Tongue (tissue), 2 donors: ENCODE results near the gene SOX15. TPM values are rescaled to one million over a fixed set of nuclear protein-coding genes. Genes with fewer than 3 reads are reported as not detected.
"Not testable (repeated sequence)": the region's sequence is repeated elsewhere in the genome, so short reads cannot be mapped to it uniquely, and the experiment has no call there.

Source experiments
- DNase-seq: peaks from one replicate; pipeline ENCODE4 v3.0.0-alpha.2; 2015
- total RNA-seq: library from RNA; depleted of rRNA; stranded (reverse); fragments of >200 nt; gene quantifications from one replicate; pipeline ENCODE4 v1.2.3, GENCODE V29; 2014

Gene SOX15
- total RNA-seq, result 9.6 TPM

DNA sequence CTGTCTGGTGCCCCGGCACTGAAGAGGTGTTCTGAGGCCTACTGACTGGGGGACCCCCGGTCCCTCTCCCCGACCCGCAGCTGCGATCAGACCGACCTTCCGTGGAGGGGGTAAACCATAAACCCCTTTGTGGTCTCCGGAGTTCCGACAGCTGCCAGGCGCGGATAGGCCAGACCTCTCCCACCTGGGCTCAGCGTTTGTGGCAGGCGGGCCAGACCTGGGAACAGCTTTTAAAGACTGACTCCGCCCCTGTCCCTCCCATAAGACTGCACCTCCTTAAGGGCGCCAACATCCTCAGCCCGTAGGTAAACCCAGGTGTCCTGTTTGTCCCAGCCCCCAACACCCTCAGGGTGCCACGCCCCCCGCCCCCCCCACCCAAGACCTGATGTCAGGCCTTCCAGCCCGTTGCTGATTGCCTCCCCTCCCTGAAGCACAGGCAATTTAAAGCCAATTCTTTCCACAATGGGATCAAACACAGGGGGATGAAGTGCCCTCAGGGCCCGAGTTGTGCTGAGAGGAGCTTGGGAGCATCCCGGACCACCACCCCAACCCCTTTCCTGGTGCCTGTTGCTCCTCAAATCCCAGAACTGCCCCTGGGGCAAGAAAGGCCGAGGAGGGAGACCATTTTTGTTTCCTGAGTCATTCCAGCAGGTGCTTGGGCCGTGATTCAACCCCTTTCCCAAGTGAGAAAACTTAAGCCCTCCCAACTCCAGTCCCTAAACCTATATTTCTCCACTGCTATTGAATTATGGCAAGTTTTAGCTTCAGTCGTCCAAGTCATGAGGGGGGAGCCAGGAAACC lies at the start of gene SOX15:
TSS of gene SOX15 (minus strand) at position 204 of the 801 bp plus-strand sequence. CDS start 418 bp downstream, outside the sequence.
- peak; percentile 42 for DNase-seq

- DNase-seq, result no peak
Observed at GRCh38 chr17:7636163-7636562, 46.3 kb upstream of the SOX15 start.

DNA sequence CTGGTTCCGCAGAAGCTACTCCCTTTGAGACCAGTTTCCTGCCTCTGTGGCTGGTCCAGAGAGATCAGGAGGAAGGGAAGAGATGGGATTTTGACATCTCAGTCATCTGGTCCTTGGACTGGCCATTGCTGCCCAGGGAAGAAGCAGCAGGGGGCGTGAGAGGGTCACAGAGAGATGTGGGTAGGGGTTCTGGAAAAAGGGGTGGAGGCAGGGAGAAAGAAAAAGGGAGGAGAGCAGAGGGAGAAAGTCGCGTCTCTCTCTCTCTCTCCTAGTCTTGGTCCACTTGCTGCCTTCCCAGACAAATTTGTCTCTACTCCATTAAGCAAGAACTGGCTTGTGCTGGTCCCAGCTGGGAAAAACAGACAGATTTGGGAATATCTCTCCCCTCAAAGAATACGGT lies 44.5 kb upstream of the SOX15 start:
- DNase-seq, result peak; percentile 83

GRCh38 chr17:7633093-7633492 lies 43.2 kb upstream of the SOX15 start:
- DNase-seq, result no peak

- peak; percentile 26 for DNase-seq
Observed at GRCh38 chr17:7632492-7632894, 42.6 kb upstream of the SOX15 start.

- DNase-seq, result no peak
Observed at GRCh38 chr17:7631398-7632380, 41.8 kb upstream of the SOX15 start.

DNA sequence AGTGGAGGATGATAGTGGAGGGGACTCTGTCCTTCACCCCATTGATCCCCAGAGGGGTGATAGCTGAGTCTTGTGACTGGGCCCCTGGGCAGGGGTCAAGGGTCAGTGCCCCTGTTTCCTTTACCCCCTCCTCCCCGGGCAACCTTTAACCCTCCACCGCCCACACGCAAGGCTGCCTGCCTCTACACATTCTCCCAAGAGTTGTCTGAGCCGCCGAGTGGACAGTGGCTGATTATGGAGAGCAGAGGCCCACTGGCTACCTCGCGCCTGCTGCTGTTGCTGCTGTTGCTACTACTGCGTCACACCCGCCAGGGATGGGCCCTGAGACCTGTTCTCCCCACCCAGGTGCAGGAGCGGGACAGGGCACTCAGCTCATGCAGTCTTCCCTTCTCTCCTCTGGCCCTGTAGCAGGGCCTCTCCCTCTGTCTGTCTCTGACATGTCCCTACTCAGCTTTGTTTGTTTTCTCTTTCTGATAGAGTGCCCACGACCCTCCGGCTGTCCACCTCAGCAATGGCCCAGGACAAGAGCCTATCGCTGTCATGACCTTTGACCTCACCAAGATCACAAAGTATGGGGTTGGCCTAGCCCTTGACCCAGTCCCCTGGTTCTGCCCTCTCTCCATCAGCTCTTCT lies 40.2 kb upstream of the SOX15 start, which contains the start of gene SHBG:
TSS of gene SHBG (plus strand) at position 197 of the 633 bp plus-strand sequence. CDS start at position 235, 38 bp downstream.
- DNase-seq, result no peak

DNA sequence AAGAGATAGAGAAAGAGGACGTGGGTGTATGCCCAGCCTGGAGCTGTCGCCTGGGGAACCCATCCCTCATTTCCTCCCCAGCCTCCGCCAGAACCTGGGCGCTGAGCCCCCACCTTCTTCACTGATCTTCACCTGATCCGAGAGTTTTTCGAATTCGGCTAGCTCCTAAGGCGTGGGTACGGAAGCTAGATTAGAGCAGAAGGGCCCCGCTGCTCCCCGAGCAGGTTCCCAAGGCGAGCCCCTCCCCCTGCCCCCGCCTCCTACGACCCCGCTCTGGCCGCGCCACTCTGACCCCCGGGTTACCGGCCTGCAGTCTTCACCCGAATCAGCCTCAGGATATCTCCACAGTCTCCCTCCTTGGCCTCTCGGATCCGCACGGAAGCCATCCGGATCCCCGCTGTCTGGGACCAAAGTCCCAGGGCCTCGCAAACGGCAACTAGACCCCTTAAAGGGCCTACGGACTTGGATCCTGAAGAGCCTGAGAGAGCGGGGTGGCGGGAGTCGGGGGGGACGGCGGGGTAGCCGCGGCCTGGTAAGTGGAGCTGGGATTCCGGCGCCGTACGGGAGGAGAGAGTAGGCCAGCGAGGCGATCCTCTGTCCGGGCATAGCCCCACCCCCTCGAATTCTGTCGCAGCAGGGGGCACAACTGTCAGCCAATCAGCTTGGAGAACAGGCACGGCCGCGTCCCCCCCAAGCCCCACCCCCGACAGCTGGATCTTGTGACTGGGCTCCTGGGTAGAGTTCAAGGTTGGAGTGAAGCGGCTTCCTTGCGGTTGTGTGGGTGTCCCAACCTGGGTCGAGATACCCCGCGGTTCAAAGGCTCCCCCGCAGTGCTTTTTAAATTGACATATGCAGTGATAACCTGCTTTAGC lies 37.6 kb upstream of the SOX15 start, which contains the start of gene SAT2:
TSS of gene SAT2 (minus strand) at position 572 of the 872 bp plus-strand sequence. CDS start at position 386, 186 bp downstream.
- DNase-seq, result peak; percentile 98

- DNase-seq, result no peak
Observed at GRCh38 chr17:7626956-7627249, 37.0 kb upstream of the SOX15 start.

- no peak for DNase-seq
Observed at GRCh38 chr17:7626307-7626706, 36.4 kb upstream of the SOX15 start.

GRCh38 chr17:7625749-7626148 lies 35.9 kb upstream of the SOX15 start:
- DNase-seq, result not testable (repeated sequence)

- no peak for DNase-seq
Observed at GRCh38 chr17:7623661-7624060, 33.8 kb upstream of the SOX15 start.

DNA sequence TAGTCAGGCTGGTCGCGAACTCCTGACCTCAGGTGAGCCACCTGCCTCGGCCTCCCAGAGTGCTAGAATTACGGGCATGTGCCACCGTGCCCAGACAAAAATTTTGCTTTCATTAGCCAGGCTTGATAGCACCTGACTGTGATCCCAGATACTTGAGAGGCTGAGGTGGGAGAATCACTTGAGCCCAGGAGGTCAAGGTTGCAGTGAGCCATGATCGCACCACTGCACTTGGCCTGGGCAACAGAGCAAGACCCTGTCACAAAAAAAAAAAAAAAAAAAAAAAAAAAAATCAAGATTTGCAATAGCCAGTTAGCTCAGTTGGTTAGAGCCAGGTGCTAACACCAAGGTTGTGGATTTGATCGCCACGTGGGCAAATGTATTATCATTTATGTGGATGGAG lies 30.9 kb upstream of the SOX15 start:
- no peak for DNase-seq

DNA sequence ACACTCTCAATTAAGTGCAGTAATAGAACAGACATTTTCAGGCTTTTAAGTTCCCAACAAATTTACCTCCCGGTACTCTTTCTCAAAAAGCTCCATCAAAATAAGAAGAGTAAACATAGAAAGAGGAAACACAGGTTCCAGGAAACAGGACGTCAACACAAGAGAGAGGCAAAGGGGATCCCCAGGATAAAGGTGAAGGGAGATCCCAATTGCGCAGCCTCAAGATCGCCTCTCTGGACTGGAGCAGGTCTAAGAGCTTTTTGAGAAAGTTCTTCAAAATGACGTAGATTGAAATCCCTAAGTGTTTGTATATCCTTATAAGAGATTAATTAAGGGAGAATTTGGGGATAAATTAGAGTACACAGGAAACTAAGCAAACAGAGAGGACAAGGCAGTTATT lies 28.7 kb upstream of the SOX15 start:
- no peak for DNase-seq

DNA sequence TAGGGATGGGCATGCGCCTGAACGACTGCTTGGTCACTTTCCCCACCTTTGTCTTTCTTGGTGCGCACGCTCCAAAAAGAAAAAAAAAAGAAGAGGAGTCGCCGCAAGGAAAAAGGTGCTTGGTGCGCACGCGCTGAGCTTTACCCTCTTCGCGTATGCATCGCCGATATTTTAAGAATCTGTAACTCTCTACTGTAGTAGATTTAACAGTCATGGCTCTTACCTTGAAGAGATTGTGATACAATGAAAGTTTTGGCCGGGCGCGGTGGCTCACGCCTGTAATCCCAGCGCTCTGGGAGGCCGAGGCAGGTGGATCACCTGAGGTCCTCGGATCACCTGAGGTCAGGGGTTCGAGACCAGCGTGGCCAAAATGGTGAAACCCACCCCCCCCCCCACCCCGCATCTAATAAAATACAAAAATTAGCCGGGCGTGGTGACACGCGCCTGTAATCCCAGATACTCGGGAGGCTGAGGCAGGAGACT lies 25.4 kb upstream of the SOX15 start:
- no peak for DNase-seq

- peak; percentile 100 for DNase-seq
Observed at GRCh38 chr17:7614425-7615264, 24.8 kb upstream of the SOX15 start, which contains the start of gene FXR2. FXR2 (minus strand) TSS chr17:7614897; CDS start chr17:7614532, 365 bp downstream.

- DNase-seq, result no peak
Observed at GRCh38 chr17:7613769-7614424, 24.0 kb upstream of the SOX15 start.

- DNase-seq, result no peak
Observed at GRCh38 chr17:7612294-7612640, 22.4 kb upstream of the SOX15 start.

- DNase-seq, result no peak
Observed at GRCh38 chr17:7611635-7612293, 21.9 kb upstream of the SOX15 start.
